ENCODE results near the gene FGGY.

FGGY gene

DNA sequence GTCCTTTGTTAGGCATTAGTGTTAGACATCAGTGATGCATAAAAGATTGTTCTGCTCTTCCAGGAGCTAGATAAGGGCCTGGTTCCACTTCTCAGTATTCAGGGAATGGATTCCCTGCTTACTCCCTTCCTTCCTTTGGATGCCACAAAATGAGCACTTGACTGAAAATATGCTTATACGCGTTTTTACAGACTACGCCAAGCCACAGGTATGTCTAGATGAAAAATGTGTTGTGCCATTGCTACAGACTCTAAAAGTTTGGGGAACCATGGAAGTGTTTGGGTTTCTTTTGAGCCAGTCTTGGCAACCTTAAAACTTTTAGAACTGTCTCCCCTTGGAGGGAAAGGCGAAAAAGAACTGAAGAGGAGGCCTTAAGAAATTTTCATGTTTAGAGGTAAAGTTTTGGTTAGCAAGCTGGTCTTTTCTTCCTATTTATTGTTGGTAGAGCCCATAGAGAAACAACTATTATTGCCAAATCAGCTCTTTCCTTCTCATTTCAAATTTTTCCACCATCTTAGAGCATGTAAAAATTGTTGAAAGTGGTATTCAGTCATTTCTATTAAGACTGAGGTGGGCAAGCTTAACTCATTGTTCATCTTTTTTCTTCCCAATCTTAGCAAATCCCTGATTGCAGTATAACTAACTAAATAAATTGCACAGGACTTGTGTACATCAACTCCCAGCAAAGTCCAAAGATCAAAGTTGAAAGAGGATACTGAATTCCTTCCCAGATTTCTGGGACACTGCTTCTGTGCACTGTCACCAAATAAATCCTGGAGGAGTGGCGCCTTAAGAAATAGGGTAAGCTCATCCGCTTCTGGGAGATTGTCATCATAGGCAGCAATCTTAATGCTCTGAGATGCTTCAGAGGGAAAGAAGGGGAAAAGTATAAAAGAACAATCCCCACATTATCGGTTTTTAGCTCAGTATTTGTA is 18.9 kb downstream of the FGGY start:
- DNase-seq, result no peak

DNA sequence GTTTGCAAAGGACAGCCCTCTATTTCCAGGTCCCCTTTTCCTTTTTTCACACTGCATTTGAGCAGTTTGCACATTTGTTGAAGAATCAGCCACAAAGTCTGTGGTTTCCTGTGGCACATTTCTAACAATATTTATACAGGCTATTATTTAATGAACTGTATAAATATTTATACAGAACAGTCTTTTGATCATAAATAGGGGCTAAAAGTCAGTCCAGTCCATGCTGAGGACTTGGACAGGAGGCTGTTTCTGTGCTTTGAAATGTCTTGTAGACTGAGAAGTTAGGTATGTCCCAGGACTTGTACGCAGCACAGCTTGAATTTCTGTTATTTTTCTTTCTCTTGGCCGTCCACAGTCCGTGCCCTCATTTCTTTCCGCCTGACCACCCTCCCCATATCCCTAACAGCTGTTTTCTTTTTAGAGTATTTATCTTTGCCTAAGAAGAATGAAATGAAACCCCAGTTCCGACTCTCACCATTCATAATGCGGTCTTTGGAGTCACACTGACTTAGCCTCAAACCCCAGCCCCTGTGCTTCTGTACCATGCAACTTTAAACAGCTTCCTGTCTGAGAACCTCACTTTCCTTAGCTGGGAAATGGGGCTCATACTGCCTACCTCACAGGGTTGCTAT is 19.7 kb downstream of the FGGY start:
- DNase-seq, result no peak

- no peak for DNase-seq
Observed at GRCh38 chr1:59317343-59317742, 20.4 kb downstream of the FGGY start.

- DNase-seq, result no peak
Observed at GRCh38 chr1:59317780-59318179, 20.9 kb downstream of the FGGY start.

- DNase-seq, result no peak
Observed at GRCh38 chr1:59318271-59318860, 21.5 kb downstream of the FGGY start.

- no peak for DNase-seq
Observed at GRCh38 chr1:59322394-59322793, 25.5 kb downstream of the FGGY start.

GRCh38 chr1:59322814-59323213 is 25.9 kb downstream of the FGGY start:
- DNase-seq, result no peak

- DNase-seq, result no peak
Observed at GRCh38 chr1:59323879-59324278, 27.0 kb downstream of the FGGY start.

GRCh38 chr1:59328353-59328752 is 31.5 kb downstream of the FGGY start:
- DNase-seq, result no peak

DNA sequence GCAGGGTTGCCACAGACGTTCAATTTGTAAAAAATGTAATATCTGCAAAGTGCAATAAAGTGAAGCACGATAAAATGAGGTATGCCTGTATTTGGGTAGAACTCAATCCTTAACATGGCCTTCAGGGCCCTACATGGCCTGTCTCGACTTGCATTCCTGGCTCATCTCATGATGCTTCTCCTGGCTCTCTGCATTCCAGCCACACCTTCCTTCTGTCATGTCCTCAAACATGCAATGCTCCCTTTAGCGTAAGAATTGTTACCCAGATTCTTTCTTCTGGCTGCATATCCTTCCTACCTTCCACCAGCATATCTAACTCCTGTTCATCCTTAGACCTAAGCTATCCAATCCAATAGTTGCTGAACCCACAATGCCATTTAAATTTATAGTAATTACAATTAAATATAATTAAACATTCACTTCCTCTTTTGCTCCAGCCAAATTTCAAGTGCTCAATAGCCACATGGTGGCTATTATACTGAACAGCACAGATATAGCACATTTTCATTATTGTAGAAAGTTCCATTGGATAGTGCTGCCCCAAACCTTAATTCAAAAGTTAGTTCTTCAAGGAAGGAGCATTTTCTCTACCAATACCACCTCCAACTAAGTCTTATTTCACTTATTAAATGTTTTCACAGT is 32.6 kb downstream of the FGGY start:
- DNase-seq, result no peak

DNA sequence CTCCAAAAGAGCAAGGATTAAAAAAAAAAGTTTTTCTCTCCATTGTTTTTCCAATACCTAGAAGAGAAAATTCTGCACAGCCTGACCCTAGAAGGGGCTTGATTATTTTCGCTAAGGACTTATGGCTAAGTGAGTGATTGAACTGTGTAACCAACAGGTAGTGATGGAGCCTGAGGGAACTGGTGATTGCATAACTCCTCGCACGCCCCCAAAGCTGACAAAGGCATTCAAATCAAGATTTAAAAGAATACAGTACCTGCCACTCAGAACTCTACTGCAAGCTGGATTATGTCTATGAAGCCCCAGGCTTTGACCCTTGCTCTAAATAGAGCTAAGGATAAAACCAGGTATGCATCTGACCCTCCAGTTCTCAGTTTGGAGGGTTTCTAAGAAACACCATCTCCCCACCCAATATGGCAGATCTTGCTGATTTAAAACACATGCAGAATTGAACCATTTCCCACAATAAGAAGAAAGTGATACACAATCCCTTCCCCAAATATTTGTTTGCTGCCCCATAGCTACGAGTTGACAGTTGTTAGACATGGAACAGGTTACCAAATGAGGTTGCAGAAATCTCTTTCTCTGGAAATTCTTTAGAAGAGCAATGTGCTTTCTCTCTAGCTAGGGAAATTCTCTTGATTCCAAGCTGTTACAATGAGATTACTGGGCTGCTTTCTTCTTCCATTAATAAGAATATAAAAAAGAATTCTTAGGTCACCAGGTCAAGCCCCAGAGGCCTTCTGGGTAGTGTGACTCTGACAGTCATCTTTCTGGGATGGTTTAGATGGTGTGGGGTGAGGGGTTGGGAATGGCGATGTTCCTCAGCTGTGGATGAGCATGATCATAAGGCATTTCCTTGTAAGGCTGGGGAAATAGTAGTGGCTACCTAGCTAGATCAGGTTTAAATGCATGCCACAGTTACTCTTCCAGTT is 35.1 kb downstream of the FGGY start:
- DNase-seq, result no peak

- no peak for DNase-seq
Observed at GRCh38 chr1:59332983-59333382, 36.1 kb downstream of the FGGY start.

- DNase-seq, result no peak
Observed at GRCh38 chr1:59333626-59334277, 36.9 kb downstream of the FGGY start.

DNA sequence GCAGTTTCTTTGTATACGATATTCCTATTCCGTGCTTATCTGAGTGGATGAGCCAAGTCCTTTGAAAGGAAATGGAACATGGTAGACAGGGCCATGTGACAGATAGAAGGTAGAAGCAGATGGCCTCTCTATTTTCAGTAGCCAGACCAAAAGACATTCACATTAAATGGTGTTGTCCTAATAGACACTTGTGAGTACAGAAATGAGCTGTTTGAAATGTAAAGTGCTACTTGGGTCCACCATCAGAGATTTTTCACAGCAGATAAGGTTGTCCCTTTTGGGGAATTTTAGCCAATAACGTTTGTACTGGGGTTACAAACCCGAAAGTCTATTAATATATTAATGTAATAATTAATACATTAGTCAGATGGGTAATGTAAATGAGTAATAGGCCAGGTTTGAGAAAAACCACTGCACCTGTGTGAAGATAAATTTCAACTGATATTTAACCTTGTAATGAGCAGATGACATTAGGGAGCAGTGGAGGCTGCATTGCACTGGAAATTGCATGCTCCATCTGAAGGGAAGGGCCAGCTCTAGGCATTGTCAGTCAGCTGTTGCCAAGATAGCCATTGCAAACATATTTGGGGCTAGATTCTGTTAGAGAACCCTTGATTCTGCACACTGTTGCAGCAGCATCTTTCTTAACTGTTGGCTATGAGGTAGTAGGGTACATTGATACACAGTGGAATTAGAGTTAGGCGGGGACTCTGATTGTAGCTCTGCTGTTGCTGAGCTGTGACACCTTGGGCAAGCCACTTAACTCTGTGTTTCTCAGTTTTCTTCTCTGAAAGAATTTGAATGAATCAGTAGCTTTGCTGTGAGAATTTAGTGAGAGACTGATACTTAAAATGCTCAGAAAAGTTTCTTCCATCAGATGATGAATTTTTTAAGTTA is 43.8 kb downstream of the FGGY start:
- DNase-seq, result no peak

- DNase-seq, result no peak
Observed at GRCh38 chr1:59342801-59343575, 46.1 kb downstream of the FGGY start.

- no peak for DNase-seq
Observed at GRCh38 chr1:59343576-59343840, 46.6 kb downstream of the FGGY start.

DNA sequence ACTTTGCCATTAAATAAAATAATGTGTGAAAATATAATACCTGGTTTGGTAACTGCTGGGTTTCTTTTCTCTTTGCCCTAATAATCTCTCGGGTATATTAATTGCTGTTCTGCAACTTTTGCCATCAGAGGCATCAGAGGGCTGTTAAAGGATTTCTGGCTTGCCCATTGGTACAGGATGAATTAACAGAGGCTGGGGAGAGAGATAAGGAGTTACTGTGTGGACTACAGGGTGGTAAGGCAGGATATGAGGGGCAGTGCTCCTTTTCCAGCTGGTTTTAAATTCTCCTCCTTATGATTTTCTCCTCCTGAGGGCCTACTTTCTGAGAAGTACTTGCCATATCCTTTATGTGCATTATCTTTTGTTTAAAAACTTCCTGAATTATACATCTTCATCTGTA is 48.3 kb downstream of the FGGY start:
- DNase-seq, result no peak

- DNase-seq, result no peak
Observed at GRCh38 chr1:59346429-59346828, 49.5 kb downstream of the FGGY start.

DNA sequence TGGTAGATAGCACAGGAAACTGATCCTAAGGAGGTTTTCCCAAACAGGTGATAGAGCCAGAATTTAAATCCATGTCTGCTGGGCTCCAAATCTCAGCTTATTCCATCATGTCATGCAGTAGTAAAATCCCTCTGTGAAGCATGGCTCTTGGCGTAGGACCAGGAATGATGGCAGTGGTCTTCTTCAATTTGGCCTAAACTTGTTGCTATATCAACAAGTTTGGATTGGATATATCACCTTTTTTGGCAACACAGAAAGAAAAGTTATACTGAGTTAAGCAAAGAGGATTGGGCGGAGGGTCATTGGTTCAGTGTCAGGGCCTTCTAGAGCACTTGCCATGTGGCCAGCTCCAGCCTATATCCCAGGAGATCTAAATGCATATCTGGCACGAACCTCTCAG is 52.2 kb downstream of the FGGY start:
- no peak for DNase-seq

Data from nucleus accumbens (tissue), 56 donors.